ENCODE measurements around the gene SMIM44.

Gene SMIM44

GRCh38 chr19:3506384-3507340, 23.4 kb upstream of the SMIM44 start:
- no peak for TF ChIP-seq CTCF (IDR thresholded peaks at IDR 0.05; ENCODE audit: low read depth, low read length, missing control alignments)
- H3K4me3 ChIP-seq (ENCODE audit: low read depth, low read length): peak overlapping the region; percentile 93
- no peak for DNase-seq (ENCODE audit: low read depth)

GRCh38 chr19:3505598-3506383, 22.6 kb upstream of the SMIM44 start, which contains the start of gene FZR1:
FZR1 (plus strand) TSS chr19:3506311; CDS start chr19:3522990, 16,679 bp downstream.
- TF ChIP-seq CTCF (IDR thresholded peaks at IDR 0.05; ENCODE audit: low read depth, low read length, missing control alignments): no peak
- peak; percentile 94 for DNase-seq (ENCODE audit: low read depth)
- H3K4me3 ChIP-seq (ENCODE audit: low read depth, low read length): peak within 1 kb of the TSS; percentile 93

DNA sequence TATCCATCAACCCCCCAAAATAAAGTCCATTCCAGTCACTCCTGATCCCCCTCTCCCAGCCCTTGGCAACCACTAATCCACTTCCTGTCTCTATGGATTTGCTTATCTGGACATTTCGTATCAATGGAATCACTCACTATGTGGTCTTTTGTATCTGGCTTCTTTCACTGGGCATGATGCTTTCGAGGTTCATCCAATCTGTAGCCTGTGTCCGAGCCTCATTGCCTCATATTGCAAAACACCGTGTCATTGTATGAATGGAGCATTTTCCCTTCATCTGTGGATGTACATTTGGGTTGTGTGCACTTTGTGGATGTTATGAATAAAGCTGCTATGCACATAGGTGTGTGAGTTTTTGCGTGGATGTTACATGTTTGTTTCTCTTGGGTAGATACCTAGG, 21.5 kb upstream of the SMIM44 start:
- H3K4me3 ChIP-seq (ENCODE audit: low read depth, low read length): peak overlapping the region; percentile 60; the same call in 1 of the 2 replicates
- no peak for TF ChIP-seq CTCF (IDR thresholded peaks at IDR 0.05; ENCODE audit: low read depth, low read length, missing control alignments)
- DNase-seq (ENCODE audit: low read depth): no peak

GRCh38 chr19:3503036-3503572, 19.9 kb upstream of the SMIM44 start:
- no peak overlapping the region for H3K4me3 ChIP-seq (ENCODE audit: low read depth, low read length)
- no peak for TF ChIP-seq CTCF (IDR thresholded peaks at IDR 0.05; ENCODE audit: low read depth, low read length, missing control alignments)
- DNase-seq (ENCODE audit: low read depth): no peak

- no peak overlapping the region for H3K4me3 ChIP-seq (ENCODE audit: low read depth, low read length)
- TF ChIP-seq CTCF (IDR thresholded peaks at IDR 0.05; ENCODE audit: low read depth, low read length, missing control alignments): no peak
- no peak for DNase-seq (ENCODE audit: low read depth)
These were observed 18.5 kb upstream of the SMIM44 start for GRCh38 chr19:3501780-3502179.

- TF ChIP-seq CTCF (IDR thresholded peaks at IDR 0.05; ENCODE audit: low read depth, low read length, missing control alignments): no peak
- peak within 1 kb of the TSS; percentile 80 for H3K4me3 ChIP-seq (ENCODE audit: low read depth, low read length)
- peak; percentile 98 for DNase-seq (ENCODE audit: low read depth)
These were observed 17.3 kb upstream of the SMIM44 start, which contains the start of gene DOHH for GRCh38 chr19:3500429-3501101. DOHH (minus strand) TSS chr19:3500674; CDS start chr19:3496814, 3,860 bp downstream.

Measured in GM12864 (cell line).